Body of pancreas (tissue), 4 donors: ENCODE results near the gene PAQR8.

Source experiments
- POLR2A ChIP-seq, 3 donors: fragments of 450-650 bp; IDR thresholded peaks; one replicate each; pipeline ENCODE4 v1.6.1; 2016; ENCODE audit warnings: antibody characterized with exemption in 3 of 3, mild to moderate bottlenecking in 2 of 3
- TF ChIP-seq, protein P1 (sequence below), 7 experiments: fragments of 450-650 bp in 4 of 7; fragments of 200-600 bp in 3 of 7; sonication (generic) in 3 of 7; IDR thresholded peaks; one replicate each; pipeline ENCODE4 v1.5.1; 2016 to 2019; ENCODE audit warnings: antibody characterized with exemption in 7 of 7

DNA sequence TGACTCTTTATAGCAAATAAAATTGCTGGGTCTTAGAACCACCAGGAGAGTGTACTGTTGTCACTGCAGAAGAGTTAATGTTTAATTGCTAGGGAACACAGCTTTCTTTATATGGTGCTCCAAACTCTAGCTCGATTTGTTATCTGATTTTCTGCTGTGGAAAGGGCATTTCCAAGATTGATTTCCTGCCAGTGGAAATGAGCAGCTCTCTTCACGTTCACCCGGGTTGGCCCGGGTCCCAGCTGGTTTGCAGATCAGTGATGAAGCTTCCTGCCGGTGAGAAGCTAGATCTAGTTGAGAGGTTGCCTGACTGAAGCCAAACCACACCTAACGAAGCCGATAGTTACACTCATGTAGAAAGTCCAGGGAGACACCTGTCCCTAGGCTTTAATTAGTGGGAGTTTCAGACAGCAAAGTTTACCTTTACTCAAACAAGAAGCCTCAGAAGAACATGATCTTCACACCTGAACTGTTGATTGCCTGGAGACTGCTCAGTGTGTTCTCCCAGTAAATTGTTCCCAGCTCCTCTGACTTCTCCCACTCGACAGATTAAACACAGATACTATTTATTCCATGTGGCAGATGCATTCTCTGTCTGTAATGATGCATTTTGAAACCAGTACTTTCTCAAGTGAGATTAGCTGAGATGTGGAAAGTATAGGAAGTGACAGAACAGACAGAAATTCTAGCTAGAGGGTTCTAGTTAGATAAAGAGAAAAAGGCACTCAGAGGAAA lies 27.8 kb downstream of the PAQR8 start:
- TF ChIP-seq, protein P1, sequence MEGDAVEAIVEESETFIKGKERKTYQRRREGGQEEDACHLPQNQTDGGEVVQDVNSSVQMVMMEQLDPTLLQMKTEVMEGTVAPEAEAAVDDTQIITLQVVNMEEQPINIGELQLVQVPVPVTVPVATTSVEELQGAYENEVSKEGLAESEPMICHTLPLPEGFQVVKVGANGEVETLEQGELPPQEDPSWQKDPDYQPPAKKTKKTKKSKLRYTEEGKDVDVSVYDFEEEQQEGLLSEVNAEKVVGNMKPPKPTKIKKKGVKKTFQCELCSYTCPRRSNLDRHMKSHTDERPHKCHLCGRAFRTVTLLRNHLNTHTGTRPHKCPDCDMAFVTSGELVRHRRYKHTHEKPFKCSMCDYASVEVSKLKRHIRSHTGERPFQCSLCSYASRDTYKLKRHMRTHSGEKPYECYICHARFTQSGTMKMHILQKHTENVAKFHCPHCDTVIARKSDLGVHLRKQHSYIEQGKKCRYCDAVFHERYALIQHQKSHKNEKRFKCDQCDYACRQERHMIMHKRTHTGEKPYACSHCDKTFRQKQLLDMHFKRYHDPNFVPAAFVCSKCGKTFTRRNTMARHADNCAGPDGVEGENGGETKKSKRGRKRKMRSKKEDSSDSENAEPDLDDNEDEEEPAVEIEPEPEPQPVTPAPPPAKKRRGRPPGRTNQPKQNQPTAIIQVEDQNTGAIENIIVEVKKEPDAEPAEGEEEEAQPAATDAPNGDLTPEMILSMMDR (IDR thresholded peaks at IDR 0.05) = peak in 4 of 7 experiments; percentile 30 to 49 (median 41)
- no peak for TF ChIP-seq POLR2A (IDR thresholded peaks at IDR 0.05)
